ENCODE measurements around the gene CELSR1. TPM values are rescaled to one million over a fixed set of nuclear protein-coding genes. Genes with fewer than 3 reads are reported as not detected.
"Not testable (repeated sequence)": the region's sequence is repeated elsewhere in the genome, so short reads cannot be mapped to it uniquely, and the experiment has no call there.

The CELSR1 gene
- total RNA-seq, 1 donor from 2014 or later = 0.41 TPM

DNA sequence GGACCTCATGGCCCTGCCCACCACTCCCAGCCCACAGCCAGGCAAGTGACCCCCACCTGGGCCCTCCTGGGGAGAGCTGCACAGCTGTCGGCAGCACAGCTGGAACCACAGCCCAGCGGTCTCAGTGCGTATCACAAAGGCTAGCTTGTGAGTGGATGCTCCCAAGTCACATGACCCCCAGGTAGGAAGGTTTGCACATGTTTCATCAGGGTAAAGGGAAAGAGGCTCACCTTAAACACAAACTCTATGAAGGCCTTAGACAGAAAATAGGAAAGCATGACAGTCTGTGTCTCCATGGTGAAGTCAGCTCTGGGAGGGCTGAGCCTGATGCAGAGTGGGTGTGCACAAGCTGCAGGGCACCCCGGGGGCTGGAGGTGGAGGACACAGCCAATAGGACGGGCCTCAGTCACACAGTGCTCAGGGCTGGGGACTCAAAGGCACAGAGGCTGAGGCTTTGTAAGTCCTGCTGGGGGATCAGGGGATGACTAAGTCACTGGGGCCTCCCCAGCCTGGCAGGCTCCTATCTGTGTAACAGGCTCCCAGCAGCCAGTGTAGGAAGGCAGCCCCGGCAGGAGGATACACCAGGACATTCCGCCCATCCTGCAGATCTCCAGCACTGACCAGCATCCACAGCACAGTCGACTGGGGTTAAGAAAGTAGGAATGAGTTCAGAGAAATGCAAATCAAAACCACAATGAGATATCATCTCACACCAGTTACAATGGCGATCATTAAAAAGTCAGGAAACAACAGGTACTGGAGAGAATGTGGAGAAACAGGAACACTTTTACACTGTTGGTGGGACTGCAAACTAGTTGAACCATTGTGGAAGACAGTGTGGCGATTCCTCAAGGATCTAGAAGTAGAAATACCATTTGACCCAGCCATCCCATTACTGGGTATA, 22.0 kb downstream of the CELSR1 start:
- intact Hi-C loops (cut with micrococcal nuclease) = no loop called here

DNA sequence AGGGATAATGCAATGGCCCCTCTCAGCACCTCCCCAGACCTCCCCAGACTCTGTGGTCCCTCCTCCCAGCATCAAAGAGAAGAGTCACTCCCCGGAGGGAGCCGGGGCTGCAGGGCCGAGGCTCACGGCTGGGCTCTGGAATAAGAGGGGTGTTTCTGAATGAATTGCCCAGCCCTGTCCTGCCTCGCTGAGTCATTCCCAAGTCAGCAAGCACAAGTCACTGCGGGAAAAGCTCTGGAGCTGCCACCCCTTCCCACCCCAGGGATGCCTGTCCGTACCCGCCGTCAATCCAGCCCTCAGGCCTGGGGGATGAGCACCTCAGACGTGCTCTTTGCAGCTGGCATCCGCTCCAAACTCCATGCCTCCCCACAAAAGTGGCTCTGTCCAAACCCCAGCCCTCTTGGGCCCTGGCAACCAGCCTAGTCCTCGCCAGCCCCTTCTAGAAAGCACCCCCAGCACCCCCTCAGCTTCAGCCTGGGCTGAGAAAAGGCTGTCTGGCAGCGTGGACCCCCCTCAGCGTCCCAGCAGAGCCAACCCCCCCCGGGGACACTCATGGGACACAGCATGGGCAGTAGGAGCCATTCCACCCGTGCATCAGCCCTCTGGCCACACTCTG, 22.7 kb downstream of the CELSR1 start:
- intact Hi-C loops (cut with micrococcal nuclease) = no loop called here

DNA sequence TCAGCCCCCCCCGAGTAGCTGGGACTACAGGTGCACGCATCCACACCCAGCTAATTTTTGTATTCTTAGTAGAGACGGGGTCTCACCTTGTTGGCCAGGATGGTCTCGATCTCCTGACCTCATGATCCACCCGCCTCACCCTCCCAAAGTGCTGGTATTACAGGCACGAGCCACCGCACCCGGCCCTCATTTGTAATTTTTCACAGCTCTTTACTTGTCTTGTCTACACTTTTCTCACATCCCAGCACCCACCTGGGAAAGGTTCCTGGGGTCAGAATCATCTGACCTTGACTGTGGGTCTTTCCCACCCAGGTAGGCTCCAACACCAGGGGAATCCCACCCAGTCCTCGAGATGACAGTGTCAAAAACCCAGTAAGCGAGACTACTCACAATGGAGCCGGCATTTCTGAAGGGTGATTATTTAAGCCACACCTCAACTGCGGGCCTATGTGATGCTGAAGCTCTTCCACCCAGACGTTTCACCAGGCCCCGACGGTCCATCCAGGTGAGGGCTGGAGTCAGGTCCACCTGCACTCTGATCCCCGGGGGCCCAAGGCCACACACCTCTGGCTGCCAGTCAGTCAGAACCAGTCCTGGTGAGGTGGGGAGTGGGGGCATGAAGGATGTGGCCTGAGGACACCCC, 23.4 kb downstream of the CELSR1 start:
- intact Hi-C loops (cut with micrococcal nuclease) = no loop called here

DNA sequence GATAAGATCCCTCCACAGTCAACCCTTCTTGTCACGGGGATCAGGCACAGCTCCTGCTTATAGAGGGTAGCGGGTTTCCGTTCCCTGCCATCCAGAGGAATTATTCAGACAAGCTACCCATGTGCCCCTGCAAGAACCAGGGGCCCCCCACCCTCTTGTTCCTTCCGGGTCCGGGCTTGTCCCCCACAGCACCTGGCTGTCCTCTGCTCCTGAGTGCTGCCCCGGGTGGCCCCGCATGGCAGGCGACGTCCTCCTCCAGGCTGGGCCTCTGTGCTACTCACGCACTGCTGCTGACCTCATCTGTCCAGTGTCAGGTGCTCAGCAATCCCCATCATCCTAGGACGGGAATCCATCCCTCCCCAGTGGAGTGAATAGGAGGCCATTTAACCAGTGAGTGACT, 24.7 kb downstream of the CELSR1 start:
- intact Hi-C loops (cut with micrococcal nuclease) = no loop called here

DNA sequence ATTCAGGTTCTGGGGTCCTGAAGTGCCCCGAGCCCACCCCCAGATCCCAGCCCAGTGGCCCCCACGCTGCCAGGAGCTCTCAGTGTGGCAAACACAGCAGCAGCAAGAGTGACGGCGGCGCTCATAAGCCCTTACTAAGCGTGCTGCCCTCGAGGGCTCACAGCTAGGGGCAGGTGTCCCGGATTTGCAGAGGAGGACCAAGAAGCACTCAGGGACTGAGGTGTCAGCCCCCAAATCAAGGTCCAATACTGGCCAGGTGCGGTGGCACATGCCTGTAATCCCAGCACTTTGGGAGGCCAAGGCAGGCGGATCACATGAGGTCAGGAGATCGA, 25.4 kb downstream of the CELSR1 start:
- intact Hi-C loops (cut with micrococcal nuclease) = no loop called here

DNA sequence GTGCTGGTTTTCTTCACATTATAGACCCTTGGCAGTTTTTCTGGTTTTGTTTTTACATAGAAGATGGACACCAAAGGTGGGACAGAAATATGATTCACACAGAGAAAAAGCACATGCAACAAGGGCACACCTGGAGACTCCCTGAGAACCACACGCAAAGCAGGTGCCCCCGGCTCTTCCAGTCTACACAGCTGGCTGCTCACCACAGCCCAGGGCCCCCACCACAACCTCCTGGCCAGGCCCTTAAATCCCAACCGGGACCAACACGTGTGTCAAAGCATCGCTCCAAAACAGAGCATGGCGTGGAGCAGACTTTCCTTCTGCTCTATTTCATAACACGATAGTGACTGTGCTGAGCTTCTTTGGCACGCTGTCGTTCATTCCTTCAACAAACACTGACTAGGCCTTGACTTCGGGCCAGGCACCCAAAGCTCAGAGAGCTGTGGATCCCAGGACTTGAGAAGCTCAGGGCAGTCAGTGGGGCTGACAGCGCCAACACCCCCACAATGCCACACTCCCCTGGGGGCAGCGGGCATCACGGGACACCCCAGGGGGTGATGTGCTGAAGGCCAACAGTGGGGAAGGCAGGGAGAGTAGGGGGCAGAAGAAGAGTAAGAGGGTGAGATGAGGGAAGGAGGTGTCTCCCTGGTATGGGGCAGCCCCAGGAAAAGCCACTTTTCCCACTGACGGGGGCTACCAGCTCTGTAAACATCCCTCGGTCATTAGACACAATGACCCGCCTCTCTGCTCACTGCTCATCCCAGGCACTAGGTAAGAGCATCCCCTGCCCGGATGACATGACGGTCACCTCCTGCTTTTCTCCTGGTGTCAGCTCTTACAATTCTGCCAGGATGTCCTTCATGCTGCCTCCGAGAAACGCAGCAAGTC, 26.0 kb downstream of the CELSR1 start:
- intact Hi-C loops (cut with micrococcal nuclease) = no loop called here

DNA sequence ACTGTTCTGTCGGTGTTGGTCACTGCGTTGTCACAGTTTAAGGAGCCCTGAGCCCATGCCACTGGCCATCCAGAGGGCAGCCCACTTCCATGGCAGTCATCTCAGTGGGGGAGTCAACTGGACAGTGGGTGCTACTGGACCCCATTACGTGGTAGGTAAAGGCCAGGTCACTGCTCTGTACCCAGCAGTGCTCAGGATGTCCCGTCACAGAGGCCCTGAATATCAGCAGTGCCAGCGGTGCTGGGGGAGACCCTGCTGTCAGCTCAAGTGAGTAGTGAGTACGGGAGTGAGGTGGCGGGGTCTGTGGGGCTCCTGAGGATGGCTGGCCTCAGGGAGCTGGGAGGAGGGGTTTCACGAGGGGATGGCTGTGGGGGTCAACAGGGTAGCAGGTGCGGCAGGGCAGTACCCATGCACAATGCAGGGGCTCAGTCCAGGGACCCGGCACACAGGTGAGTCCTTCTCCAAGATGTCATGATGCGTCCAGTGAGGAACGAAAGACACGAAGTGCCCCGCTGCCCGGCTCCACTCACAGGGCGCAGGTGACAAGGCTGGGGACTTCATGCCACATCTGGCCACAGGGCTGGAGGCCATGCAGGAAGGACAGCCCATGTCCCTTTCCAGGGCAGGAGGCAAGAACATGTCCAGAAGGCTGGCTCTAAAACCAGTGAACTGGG, 27.9 kb downstream of the CELSR1 start:
- intact Hi-C loops (cut with micrococcal nuclease) = no loop called here

DNA sequence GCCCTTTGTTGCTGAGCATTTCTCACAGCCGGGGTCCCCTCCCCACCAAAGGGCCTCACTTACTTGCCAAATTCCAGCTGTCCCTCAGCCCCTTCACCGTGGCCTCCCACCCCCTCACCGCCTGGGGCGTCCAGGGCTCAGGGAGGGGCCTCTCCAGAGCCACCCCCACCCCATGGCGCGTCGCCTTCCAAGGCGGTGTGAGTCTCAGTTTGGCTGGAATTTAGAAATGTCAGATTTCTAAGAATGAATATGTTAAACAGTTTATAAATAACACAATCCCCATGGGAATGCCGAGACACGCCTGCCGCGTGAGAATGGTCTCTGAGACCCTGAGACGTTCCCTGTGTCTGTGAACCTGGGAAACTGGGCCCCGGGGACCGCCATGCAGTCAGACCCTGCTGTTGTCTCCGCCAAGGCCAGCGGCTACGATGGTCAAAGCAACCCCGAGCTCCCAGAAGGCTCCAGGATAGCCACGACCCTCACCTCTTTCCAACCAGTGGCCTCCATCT, 28.9 kb downstream of the CELSR1 start:
- intact Hi-C loops (cut with micrococcal nuclease) = no loop called here

DNA sequence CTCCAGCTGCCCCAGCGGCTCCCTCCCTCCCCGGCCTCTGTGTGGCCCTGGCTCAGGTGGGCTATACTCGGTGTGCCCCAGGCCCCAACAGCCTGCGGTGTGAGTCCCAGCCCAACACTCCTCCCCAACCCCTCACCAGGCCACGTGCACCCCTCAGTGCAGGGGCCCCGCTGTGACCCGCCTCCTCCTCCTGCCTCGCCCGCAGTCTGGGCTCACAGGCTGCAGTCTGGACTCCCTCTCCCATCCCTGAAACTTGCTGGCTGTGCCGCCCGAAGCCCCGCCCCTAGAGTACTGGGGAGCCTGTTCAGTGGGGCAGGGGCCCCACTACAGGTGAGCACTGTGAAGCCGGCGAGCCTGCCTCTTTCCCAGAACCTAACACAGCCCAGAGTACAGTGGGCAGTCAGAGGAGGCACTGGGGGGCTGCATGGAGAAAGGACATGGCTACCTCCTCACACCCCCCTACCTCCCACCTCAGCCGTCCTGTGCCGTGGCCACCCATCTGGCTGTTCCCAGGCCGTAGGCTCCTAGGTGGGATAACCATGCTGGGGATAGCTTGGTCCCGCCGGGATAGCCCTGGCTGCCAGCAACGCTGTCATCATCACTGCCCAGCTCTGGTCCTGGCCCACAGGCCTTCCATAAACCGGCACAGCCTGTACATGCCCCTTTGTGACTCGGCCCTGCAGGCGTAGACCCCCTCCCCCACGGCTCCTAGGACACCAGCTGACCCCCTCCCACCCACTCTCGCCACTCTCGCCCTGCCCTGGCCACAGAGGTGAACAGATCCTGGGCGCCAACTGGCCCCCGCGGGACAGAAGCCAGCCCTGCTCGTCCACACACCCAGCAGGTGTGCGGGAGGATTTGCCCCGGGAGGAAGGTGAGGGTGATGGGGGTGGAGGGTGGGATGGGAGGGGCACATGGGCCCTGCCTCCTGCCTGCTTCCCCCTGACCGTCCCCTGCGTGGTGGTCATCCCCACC, 29.7 kb downstream of the CELSR1 start:
- intact Hi-C loops (cut with micrococcal nuclease) = no loop called here

DNA sequence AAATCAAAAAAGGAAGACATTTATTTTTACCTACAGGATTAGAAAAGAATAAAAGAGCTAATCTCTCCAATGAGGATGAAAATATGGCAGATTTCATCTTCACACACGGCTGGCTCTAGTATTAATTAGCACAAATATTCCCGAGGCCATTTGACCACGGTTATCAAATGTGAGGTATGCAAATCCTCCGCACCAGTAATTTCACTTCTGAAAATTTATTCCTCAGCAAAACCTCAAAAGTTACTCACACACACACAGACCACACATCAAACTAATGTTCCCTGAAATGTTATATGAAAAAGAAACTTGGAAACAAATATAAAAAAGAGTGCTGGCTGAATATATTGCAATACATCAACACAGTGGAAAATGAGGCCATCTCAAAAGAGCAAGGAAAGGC, 32.8 kb downstream of the CELSR1 start:
- intact Hi-C loops (cut with micrococcal nuclease) = no loop called here

DNA sequence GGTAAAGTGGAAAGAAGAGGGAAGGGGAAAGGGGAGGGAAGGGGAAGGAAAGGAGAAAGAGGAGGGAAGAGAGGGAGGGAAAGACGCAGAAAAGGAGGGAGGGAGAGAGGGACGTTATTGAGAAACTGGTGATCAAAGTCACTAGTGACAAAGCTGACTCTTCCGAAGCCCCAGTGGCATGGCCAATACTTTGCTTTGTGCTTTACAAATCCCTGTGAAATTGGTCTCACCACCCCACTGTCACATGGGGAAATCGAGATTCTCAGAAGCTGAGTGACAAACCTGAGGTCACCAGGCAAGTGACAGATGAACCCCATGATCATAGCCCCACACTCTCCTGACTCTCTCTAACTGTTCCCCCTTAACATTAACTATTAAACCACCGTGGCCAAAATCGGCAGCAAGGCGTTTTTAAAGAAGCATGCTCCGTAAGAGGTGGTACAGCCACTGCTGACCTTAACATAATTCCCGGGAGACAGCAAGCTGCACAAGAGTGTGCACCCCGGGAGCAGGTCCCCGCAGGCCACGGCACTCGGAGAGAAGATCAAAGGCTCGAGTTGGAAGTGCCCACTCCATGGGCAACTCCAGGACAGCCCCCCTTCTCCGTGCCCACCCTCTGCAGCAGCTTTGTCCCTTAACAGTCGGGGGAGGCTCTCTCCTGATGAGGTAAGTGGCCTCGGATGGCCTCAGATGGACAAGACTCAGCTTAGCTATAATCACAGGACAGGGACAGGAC, 34.8 kb downstream of the CELSR1 start:
- intact Hi-C loops (cut with micrococcal nuclease) = no loop called here

DNA sequence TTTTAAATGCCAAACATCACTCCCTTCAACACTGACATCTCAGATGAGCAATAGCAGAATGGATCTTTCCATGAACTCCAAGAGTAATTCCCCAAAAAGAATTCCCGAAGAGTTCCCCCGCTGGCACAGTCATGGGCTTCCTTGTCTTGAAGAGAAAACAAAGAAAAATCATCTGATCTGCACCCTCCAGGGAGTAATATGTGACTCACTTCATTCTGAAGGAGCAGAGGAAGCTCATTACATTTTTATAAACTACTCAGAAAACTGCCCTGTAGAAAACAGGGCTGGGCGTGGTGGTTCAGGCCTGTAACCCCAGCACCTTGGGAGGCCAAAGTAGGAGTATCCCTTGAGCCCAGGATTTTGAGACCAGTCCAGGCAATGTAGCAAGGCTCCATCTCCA, 35.7 kb downstream of the CELSR1 start:
- intact Hi-C loops (cut with micrococcal nuclease) = no loop called here

DNA sequence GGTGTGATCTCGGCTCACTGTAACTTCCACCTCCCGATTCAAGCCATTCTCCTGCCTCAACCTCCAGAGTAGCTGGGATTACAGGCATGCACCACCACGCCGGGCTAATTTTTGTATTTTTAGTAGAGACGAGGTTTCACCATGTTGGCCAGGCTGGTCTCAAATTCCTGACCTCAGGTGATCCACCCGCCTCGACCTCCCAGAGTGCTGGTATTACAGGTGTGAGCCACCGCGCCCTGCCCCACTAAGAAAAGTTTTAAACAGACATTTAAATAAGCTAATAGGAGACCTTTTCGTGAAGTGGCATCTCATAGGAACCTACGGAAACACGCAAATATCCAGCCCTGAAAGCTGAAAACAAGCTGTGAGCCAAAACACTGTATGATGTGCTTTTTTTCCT, 36.2 kb downstream of the CELSR1 start:
- intact Hi-C loops (cut with micrococcal nuclease) = not testable (repeated sequence)

DNA sequence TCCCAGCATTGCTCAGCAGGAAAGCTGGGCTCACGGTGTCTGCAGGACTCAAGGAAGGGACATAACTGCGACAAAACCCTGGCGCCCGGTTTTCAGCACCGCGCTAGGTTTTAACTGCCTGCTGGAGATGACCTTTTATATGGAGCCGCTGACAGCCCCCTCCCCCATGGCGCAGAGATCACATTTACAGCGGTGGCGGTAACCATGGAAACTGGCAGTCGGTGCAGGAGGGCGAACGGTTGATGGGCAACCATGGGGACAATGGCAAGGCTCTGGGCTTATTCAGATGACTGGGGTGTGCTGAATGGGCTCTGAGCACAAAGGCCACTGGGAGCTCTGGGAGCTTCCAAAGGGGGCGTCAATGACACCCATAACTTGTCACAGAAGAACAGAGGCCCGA, 37.2 kb downstream of the CELSR1 start:
- intact Hi-C loops (cut with micrococcal nuclease) = no loop called here

DNA sequence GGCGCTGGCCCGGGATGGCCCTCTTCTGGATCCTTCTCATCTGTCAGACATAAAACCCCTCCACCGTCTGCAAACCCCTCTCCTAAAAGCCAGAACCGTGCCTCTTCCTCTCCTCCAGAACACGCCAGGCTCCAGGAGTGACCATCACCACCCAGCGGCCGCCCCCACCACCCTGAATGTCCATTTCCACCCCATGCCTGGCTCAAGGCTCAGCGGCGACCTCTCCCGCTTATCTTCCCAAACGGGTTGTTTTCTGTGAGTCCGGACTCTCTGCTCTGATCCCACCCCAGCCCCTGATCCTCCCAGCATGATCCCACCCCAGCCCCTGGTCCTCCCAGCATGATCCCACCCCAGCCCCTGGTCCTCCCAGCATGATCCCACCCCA, 37.6 kb downstream of the CELSR1 start:
- intact Hi-C loops (cut with micrococcal nuclease) = no loop called here

DNA sequence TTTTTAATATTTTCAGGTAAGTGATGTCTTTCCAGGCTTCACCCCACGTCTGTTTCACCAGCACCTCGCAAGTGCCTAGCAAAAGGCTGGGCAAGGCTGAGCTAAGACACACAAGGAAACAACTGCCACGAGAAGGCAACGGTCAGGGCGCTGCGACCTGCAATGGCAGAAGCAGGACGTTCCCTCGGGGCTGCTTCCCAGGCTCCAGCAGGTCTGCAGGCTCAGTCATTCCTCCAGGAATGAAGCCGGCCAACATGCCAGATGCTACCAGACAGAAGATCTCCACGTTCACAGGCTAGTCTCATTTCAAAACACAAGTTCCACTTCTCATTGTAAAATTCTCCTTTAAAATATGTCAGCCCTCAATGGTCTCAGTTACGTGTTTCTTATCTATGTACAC, 45.5 kb downstream of the CELSR1 start:
- intact Hi-C loops (cut with micrococcal nuclease) = no loop called here

DNA sequence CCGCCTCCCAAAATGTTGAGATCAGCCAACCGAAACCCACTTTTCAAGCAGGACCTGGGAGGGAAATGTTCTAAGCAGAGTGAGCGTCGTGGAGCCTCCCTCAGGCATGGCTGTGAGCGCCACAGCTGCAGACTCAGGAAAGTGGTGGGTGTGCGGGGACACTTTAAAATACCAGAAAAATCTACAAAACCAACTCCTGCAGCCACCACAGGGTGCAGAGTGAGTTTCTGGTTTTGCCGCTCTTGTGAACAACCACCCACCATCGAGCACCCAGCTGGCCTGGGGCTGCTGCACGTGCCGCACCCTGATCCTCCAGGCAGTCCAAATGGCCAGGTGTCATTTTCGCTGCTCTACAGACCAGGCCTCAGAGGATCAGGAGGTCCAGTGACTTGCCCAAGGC, 46.9 kb downstream of the CELSR1 start:
- intact Hi-C loops (cut with micrococcal nuclease) = no loop called here

DNA sequence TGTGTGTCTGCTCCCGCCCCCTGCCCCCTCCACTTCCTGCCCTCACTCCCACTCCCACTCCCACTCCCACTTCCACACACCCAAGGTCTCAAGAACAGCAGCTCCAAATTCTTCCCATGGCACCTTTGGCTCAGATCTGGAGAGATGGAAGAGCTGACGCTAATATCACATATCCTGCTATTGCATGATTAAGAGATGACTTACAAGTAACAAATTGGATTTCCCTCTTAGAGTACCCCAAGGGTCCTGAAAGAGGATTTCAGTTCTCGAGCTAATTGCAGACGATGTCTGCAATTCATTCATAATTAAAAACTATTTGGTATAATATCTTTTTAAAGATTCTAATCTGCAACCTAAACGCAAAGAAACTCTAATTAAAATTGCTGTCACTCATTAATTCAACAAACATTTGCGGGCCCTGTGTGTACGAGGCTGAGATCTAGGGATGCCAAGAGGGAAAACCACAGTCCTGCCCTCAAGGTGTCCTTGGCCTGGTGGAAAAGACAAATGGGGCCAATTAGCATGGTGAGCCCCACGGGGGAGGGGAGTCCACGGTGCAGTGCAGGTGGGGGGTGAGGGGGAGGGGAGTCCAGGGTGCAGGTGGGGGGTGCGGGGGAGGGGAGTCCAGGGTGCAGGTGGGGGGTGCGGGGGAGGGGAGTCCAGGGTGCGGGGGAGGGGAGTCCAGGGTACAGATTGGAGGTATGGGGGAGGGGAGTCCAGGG, 50.3 kb downstream of the CELSR1 start:
- intact Hi-C loops (cut with micrococcal nuclease) = no loop called here
